Skeletal muscle tissue (tissue), 4 donors: ENCODE measurements around the gene CCR7. TPM values are rescaled to one million over a fixed set of nuclear protein-coding genes. Genes with fewer than 3 reads are reported as not detected.
"Not testable (repeated sequence)": the region's sequence is repeated elsewhere in the genome, so short reads cannot be mapped to it uniquely, and the experiment has no call there.

ENCODE experiments used
- H3K27ac ChIP-seq: one replicate; pipeline ENCODE4 v1.7.0; 2013; ENCODE audit warnings: mild to moderate bottlenecking, low read depth, low read length, inconsistent platforms
- H3K27me3 ChIP-seq, 3 donors: one replicate each; pipeline ENCODE4 v1.7.0; 2013; ENCODE audit warnings: low read length in 3 of 3; ENCODE audit not compliant: control insufficient read depth in 3 of 3, insufficient read depth in 3 of 3
- H3K36me3 ChIP-seq, 3 donors: one replicate each; pipeline ENCODE4 v1.7.0; 2013; ENCODE audit warnings: low read length in 3 of 3; ENCODE audit not compliant: control insufficient read depth in 3 of 3, insufficient read depth in 3 of 3
- H3K4me1 ChIP-seq, 3 donors: one replicate each; pipeline ENCODE4 v1.7.0; 2013; ENCODE audit warnings: low read length in 3 of 3, mild to moderate bottlenecking in 3 of 3; ENCODE audit not compliant: control insufficient read depth in 3 of 3, insufficient read depth in 3 of 3
- H3K4me3 ChIP-seq, 3 donors: one replicate each; pipeline ENCODE4 v1.7.0; 2013; ENCODE audit warnings: low read length in 3 of 3
- H3K9ac ChIP-seq, 3 donors: one replicate each; pipeline ENCODE4 v1.7.0; 2013; ENCODE audit warnings: low read length in 3 of 3, mild to moderate bottlenecking in 3 of 3, moderate library complexity in 2 of 3, low read depth in 1 of 3
- H3K9me3 ChIP-seq, 3 donors: one replicate each; pipeline ENCODE4 v1.7.0; 2013; ENCODE audit warnings: low read length in 3 of 3; ENCODE audit not compliant: control insufficient read depth in 3 of 3
- total RNA-seq: library from RNA; depleted of rRNA; stranded (reverse); fragments of >200 nt; gene quantifications from one replicate; pipeline ENCODE4 v1.2.3, GENCODE V29; 2014
- donor health status: Osteomylitis.

Gene CCR7
- total RNA-seq, 1 donor from 2014 or later: 1.0 TPM

DNA sequence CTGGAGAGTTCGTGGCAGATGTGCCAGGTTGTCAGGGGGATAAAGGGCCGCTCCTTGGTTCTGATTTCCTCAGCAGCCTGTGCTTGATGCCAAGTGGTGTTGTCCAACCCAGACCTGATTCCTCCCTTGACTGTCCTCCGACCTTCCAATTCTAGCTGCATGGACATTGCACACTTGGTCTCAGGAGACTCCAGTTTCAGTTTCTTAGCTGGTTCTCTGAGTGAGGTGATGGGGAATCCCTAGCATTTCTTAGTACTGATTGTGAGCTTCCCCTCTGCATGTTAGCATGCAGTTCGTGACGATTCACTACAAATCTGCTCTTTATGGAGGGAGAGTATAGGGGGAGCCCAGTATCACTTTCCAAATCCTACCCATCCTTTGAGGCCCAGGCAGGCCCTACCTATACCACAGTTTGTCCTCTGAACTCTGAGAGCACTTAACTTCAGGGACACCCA, 12.4 kb upstream of the CCR7 start:
- H3K36me3 ChIP-seq: no peaks in the 10 kb centered on the region
- H3K27me3 ChIP-seq: no peaks in the 10 kb centered on the region
- no peaks in the 10 kb centered on the region for H3K9me3 ChIP-seq
- no peak overlapping the region for H3K4me3 ChIP-seq
- H3K4me1 ChIP-seq: peaks cover 5 to 11% (median 6%) of the 10 kb centered on the region in 3 donors
- no peak overlapping the region for H3K9ac ChIP-seq
- H3K27ac ChIP-seq: no peak overlapping the region

DNA sequence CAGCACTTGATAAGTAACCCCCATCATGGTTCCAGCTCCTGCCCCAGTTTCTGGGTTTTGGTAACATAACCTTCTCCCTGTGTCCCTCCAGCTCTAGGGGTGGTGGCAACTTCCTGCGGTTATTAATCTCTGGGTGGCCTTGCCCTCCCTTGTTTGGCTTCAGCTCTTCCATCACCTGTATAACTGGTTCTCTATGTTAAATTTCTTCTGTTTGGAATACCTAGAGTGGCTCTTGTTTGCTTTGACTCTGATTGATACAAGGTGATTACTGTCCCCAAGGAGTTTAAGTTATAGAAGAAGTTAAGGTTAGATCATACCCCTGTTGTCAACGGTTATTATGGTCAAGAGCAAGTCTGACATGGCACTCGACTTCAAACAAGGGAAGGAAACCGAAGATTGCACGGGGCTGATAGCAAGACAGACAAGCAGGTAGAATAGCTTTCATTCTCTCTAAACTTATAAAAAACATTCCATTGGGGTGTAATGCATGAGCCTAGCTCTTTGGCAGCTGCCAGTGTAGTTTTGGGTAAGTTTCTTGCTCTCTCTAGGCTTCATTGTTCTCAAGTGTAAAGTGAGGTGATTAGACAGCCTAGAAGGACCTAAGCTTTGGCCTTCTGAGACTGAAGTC, 11.0 kb upstream of the CCR7 start:
- no peaks in the 10 kb centered on the region for H3K36me3 ChIP-seq
- H3K4me3 ChIP-seq: no peak overlapping the region

DNA sequence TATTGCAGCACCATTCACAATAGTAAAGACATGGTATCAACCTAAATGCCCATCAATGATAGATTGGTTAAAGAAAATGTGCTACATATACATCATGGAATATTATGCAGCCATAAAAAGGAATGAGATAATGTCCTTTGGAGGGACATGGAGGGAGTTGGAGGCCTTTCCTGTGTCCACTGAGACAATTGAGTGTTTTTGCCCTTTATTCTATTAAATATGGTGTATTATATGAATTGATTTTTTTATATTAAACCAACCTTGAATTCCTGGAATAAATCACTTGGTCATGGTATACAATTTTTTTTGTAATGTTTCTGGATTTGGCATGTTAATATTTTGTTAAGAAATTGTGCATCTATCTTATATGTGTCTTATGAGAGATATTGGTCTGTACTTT, 9.0 kb upstream of the CCR7 start:
- H3K9me3 ChIP-seq: no peaks in the 10 kb centered on the region
- H3K36me3 ChIP-seq: no peaks in the 10 kb centered on the region
- H3K27me3 ChIP-seq: peaks cover 0 to 1% (median 0%) of the 10 kb centered on the region in 3 donors
- no peaks in the 10 kb centered on the region for H3K4me1 ChIP-seq
- no peak overlapping the region for H3K27ac ChIP-seq
- H3K4me3 ChIP-seq: no peak overlapping the region
- H3K9ac ChIP-seq: no peak overlapping the region

More for the DNA sequence above, 11.0 kb upstream of the CCR7 start:
- Histone ChIP-seq H3K27me3 (no peaks in the 10 kb centered on the region), H3K27ac (no peak overlapping the region), H3K9ac (no peak overlapping the region), H3K9me3 (no peaks in the 10 kb centered on the region), H3K4me1 (peaks cover 0 to 3% (median 3%) of the 10 kb centered on the region in 3 donors)

DNA sequence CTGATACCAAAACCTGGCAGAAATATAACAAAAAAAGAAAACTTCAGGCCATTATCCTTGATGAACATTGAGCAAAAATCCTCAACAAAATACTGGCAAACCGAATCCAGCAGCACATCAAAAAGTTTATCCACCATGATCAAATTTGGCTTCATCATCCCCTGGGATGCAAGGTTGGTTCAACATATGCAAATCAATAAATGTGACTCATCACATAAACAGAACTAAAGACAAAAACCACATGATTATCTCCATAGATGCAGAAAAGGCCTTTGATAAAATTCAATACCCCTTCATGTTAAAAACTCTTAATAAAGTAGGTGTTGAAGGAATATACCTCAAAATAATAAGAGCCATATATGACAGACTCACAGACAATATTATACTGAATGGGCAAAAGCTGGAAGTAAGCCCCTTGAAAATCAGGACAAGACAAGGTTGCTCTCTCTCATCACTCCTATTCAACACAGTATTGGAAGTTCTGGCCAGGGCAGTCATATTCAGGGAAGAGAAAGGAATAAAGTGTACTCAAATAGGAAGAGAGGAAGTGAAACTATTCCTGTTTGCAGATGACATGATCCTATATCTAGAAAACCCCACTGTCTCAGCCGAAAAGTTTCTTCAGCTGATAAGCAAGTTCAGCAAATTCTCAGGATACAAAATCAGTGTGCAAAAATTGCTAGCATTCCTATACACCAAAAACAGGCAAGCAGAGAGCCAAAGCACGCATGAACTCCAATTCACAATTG, 7.1 kb upstream of the CCR7 start:
- not testable (repeated sequence) for H3K27ac ChIP-seq, H3K36me3 ChIP-seq, H3K9ac ChIP-seq, H3K9me3 ChIP-seq, H3K4me1 ChIP-seq, H3K27me3 ChIP-seq, H3K4me3 ChIP-seq

DNA sequence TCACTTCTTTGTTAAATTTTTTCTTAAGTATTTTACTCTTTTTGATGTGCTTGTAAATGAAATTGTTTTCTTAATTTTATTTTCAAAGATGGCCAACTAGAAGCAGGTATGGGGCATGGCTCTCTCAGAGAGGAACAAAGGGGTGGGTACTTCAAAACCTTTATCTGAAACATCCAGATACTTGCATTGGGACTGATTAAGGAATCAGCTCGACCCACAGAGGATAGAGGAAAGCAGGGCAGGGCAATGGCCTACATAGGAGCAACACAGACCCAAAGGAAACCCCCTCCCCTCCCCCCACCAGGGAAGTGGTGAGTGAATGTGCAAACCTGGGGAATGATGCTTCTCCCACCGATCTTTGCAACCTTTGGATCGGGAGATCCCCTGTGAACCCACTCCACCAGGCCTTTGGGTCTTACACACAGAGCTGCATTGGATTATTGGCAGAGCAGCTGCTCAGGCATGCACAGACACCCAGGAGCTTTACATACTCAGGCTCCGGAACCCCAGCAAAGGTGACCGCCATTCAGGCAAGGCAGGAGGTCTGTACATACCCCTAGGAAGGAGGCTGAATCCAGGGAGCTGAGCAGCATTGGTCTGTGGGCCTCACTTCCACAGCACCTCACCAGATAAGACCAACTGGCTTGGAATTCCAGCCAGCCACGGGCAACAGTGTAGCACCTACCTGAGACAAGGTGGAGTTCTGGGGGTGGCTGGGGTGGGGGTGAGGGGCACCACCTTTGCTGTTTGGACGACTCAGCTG, 3.0 kb upstream of the CCR7 start:
- no peak overlapping the region for H3K27ac ChIP-seq
- H3K27me3 ChIP-seq: peaks cover 5 to 13% (median 8%) of the 10 kb centered on the region in 3 donors
- no peaks in the 10 kb centered on the region for H3K9me3 ChIP-seq
- H3K9ac ChIP-seq: no peak overlapping the region
- H3K4me3 ChIP-seq: no peak overlapping the region
- H3K4me1 ChIP-seq: no peaks in the 10 kb centered on the region
- no peaks in the 10 kb centered on the region for H3K36me3 ChIP-seq

DNA sequence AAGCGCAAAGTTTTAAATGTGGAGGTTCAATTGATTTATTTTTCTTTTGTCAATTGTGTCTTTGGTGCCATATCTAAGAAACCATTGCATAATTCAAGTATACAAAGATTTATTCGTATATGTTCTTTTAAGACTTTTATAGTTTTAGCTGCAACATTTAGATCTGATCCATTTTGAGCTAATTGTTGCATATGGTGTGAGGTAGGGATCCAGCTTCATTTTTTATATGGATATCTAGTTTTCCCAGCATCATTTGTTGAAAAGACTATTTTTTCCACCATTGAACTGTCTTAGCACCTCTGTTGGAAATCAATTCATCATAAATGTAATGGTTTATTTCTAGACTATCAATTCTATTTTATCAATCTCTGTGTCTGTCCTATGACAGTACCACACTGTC, 2.1 kb upstream of the CCR7 start:
- peaks cover 8 to 13% (median 9%) of the 10 kb centered on the region in 3 donors for H3K27me3 ChIP-seq

DNA sequence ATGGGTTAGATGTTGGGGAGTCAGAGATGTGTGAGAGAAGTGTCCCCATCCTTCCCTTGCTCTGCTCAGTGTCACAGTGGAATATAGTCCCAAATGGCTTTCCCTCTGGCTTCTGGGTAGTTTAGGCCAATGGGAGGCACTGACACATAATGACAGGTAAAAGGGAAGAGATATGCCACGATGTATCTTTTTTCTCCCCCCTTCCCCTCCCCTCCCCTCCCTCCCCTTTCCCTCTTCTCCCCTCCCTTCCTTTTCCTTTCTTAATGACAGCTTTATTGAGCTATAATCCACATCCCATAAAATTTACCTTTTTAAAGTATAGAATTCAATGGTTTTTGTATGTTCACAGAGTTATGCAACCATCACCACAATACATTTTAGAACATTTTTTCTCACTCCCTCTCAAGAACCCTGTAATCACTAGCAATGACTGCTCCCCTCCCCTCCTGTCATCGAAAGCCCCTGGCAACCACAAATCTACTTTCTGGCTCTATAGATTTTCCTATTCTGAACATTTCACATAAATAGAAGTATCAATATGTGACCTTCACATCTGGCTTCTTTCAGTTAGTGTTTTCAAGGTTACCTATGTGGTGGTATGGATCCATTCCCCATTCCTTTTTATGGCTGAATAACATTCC, 617 bp upstream of the CCR7 start:
- Histone ChIP-seq H3K36me3 (no peaks in the 10 kb centered on the region), H3K9ac (no peak overlapping the region), H3K4me1 (peaks cover 0 to 3% (median 0%) of the 10 kb centered on the region in 3 donors), H3K27me3 (peaks cover 8 to 13% (median 9%) of the 10 kb centered on the region in 3 donors), H3K9me3 (no peaks in the 10 kb centered on the region), H3K4me3 (no peak overlapping the region), H3K27ac (no peak overlapping the region)

More for the DNA sequence above, 2.1 kb upstream of the CCR7 start:
- Histone ChIP-seq H3K4me1 (peaks cover 0 to 3% (median 0%) of the 10 kb centered on the region in 3 donors), H3K27ac (no peak overlapping the region), H3K9me3 (no peaks in the 10 kb centered on the region), H3K4me3 (no peak overlapping the region), H3K36me3 (no peaks in the 10 kb centered on the region), H3K9ac (no peak overlapping the region)

DNA sequence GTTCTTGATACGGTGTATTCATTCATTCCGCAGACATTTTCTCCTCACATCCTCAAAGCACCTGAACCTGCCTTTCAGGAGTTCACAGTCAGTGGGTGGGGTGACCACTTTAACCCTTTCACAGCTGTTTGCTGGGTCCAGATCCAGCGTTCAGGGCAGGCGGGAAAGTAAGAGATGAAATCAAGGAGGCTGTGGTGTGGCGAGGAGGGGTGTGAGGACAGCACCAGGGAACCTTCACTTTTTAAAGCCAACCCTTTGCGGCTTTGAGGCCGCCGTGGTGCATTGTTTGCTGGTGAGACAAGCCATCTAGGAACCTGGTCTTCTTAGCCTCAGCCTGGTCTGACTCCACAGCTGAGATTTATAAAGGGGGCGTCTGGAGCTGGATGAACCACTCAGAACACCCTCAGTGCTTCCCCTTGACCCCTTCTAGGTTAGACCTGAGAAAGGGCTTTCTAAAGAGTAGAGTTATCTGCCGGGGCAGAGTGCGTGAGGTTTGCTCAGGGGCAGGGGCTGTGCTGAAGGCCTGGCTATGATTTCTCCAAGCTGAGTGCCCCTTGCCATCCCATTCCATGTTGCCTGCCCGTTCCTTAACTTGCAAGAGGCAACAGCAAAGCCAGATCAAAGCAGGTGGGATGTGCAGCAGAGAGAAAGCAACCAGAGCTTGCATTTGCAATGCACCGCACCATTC, 933 bp downstream of the CCR7 start:
- H3K36me3 ChIP-seq: no peaks in the 10 kb centered on the region
- no peaks in the 10 kb centered on the region for H3K9me3 ChIP-seq
- no peak overlapping the region for H3K4me3 ChIP-seq
- H3K9ac ChIP-seq: no peak overlapping the region
- H3K27ac ChIP-seq: no peak overlapping the region
- peaks cover 8 to 13% (median 9%) of the 10 kb centered on the region in 3 donors for H3K27me3 ChIP-seq
- peaks cover 12 to 15% (median 14%) of the 10 kb centered on the region in 3 donors for H3K4me1 ChIP-seq

DNA sequence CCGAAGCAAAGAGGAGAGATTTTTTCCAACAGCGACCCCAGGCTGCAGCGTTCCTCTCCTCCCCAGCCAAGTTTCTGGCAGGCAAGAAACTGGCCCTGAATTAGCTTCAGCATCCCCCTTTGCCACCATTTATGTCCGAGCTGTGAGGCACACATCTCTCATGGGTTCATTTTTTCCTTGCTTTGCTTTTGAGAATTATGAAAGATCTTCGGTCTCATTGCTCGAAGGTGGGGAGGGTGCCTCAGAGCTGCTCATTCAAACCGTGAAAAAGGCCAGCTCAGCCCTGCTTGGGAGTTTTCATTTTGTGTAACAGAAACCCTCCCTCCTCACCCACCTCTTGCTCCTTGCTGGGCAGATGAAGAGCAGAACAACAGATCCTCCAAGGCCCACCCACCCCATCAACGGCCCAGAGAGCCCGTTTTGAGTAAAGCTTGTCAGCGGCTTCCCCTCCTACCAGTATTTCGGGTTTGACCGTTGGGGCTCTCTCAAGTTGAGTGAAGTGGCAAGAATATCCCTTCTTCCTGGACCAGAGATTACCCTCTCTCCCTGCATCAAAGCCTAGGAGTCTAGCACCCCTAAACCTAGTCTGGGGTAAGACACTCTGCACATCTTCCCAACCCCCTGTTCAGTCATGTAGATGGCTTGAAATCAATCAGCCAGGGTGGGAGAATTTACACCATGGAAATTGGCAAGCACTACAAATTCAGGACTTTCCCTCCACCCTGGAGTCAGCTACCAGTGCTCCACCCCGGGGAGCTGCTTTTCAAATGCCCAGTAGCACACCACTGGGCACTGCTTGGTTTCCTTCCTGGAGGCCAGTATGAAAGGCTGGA, 1.8 kb downstream of the CCR7 start:
- H3K4me1 ChIP-seq: peaks cover 18 to 21% (median 20%) of the 10 kb centered on the region in 3 donors
- H3K27me3 ChIP-seq: peaks cover 7 to 9% (median 8%) of the 10 kb centered on the region in 3 donors
- no peaks in the 10 kb centered on the region for H3K9me3 ChIP-seq
- no peak overlapping the region for H3K27ac ChIP-seq
- H3K9ac ChIP-seq: no peak overlapping the region
- H3K36me3 ChIP-seq: no peaks in the 10 kb centered on the region
- no peak overlapping the region for H3K4me3 ChIP-seq
